Astrocyte (in vitro differentiated cells and primary cell): ENCODE data around the gene CCDC8.

Experiments
- CTCF ChIP-seq: IDR thresholded peaks from 2 replicates; pipeline ENCODE4 v1.5.1; 2011; ENCODE audit warnings: low read depth, mild to moderate bottlenecking, inconsistent platforms, low read length, moderate library complexity; ENCODE audit not compliant: insufficient read depth
- EZH2 ChIP-seq: IDR thresholded peaks from 2 replicates; pipeline ENCODE4 v1.6.1; 2012; ENCODE audit warnings: mild to moderate bottlenecking, low read length, inconsistent platforms; ENCODE audit not compliant: insufficient read depth

- no peak for TF ChIP-seq CTCF
- no peak for TF ChIP-seq EZH2
These were observed 35.9 kb upstream of the CCDC8 start for GRCh38 chr19:46449228-46449627.
